ENCODE data around the gene UBXN10.

The UBXN10 gene

GRCh38 chr1:20183035-20183434 lies 2.9 kb upstream of the UBXN10 start:
- no peak for DNase-seq (ENCODE audit: low read depth in 2 of 2)

- DNase-seq (ENCODE audit: low read depth in 2 of 2): no peak
These were observed 2.2 kb upstream of the UBXN10 start for GRCh38 chr1:20183616-20184271.

GRCh38 chr1:20184481-20184900 lies 1.4 kb upstream of the UBXN10 start:
- no peak for DNase-seq (ENCODE audit: low read depth in 2 of 2)

GRCh38 chr1:20184997-20185833 lies 681 bp upstream of the UBXN10 start:
- peak; percentile 47 to 55 for DNase-seq (ENCODE audit: low read depth in 2 of 2)

- DNase-seq (ENCODE audit: low read depth in 2 of 2): peak; percentile 20 to 28
These were observed 1.4 kb downstream of the UBXN10 start for GRCh38 chr1:20187103-20187812.

- DNase-seq (ENCODE audit: low read depth in 2 of 2): no peak
These were observed 2.0 kb downstream of the UBXN10 start for GRCh38 chr1:20187813-20188454.

- DNase-seq (ENCODE audit: low read depth in 2 of 2): no peak
These were observed 2.5 kb downstream of the UBXN10 start for GRCh38 chr1:20188455-20188817.

- DNase-seq (ENCODE audit: low read depth in 2 of 2): no peak
These were observed 3.8 kb downstream of the UBXN10 start for GRCh38 chr1:20189664-20190063.

GRCh38 chr1:20190256-20191160 lies 4.6 kb downstream of the UBXN10 start:
- DNase-seq (ENCODE audit: low read depth in 2 of 2): no peak

- DNase-seq (ENCODE audit: low read depth in 2 of 2): no peak
These were observed 5.5 kb downstream of the UBXN10 start for GRCh38 chr1:20191266-20191825.

- DNase-seq (ENCODE audit: low read depth in 2 of 2): no peak
These were observed 6.5 kb downstream of the UBXN10 start for GRCh38 chr1:20192364-20192763.

- DNase-seq (ENCODE audit: low read depth in 2 of 2): no peak
These were observed 7.0 kb downstream of the UBXN10 start for GRCh38 chr1:20192871-20193411.

GRCh38 chr1:20194224-20194623 lies 8.3 kb downstream of the UBXN10 start:
- DNase-seq (ENCODE audit: low read depth in 2 of 2): no peak

GRCh38 chr1:20194757-20195461 lies 9.0 kb downstream of the UBXN10 start:
- peak; percentile 66 to 72 for DNase-seq (ENCODE audit: low read depth in 2 of 2)

GRCh38 chr1:20195462-20195780 lies 9.5 kb downstream of the UBXN10 start:
- no peak for DNase-seq (ENCODE audit: low read depth in 2 of 2)

GRCh38 chr1:20197329-20197791 lies 11.5 kb downstream of the UBXN10 start:
- no peak for DNase-seq (ENCODE audit: low read depth in 2 of 2)

- DNase-seq (ENCODE audit: low read depth in 2 of 2): no peak
These were observed 12.4 kb downstream of the UBXN10 start for GRCh38 chr1:20198296-20198695.

- no peak for DNase-seq (ENCODE audit: low read depth in 2 of 2)
These were observed 13.0 kb downstream of the UBXN10 start for GRCh38 chr1:20198918-20199317.

- DNase-seq (ENCODE audit: low read depth in 2 of 2): no peak
These were observed 13.5 kb downstream of the UBXN10 start for GRCh38 chr1:20199403-20199802.

GRCh38 chr1:20199840-20200239 lies 13.9 kb downstream of the UBXN10 start:
- no peak for DNase-seq (ENCODE audit: low read depth in 2 of 2)
